HG03460 (cell line): ENCODE results near the gene PTER.

Experiments
- ATAC-seq: cut with Tn5 transposase; IDR thresholded peaks from one replicate; pipeline ENCODE4 v1.9.1; 2021; ENCODE audit not compliant: unreplicated experiment

Gene PTER

DNA sequence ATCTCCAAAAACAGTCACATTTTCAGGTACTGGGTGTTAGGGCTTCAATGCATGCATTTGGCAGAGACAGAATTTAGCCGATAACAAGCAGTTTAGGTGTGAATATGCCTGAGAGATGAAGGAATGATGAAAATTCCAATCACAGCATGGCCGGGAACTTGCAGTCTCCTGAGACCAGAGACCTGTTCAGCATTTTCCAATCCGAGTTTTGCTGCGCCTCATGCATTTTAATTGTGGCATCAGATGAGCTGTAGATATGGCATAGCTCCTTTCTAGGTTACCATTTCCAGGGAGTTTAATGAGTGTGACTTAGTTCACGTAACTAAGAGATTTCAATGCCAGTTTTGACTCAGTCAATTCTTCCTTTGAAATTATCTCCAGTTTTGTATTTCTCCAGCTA is 99.3 kb downstream of the PTER start:
- no peak for ATAC-seq

GRCh38 chr10:16544099-16544498 is 107.3 kb downstream of the PTER start:
- ATAC-seq: no peak

- no peak for ATAC-seq
Measured at GRCh38 chr10:16544591-16544990, 107.8 kb downstream of the PTER start.

DNA sequence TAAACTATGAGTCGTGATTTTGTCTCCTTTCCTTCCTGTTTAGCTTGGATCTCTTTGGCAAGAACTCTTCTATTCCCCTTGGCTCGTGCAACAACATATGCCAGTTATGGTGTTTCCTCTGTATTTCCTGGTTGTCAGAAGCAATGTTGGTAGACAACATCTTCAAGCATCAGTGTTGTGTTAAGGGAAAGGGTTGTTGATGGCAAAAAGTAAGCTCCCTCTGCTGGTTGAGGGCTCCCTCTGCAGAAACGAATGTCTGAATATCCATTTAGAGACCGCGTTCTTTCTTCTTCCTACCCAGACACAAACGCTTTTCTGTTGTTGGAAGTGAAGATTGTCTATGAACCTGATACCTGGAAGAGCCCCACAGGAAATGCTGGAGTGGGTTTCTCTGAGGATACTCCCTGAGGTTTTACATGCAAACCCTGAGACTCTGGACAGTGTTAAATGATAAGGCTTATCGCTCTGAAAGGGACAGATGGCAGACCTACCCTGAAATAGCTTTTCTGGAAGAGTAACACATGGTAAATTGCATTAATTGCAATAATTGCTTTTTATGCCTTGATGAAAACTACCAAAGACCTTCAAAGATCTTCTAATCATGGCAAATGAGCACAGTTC is 108.4 kb downstream of the PTER start:
- ATAC-seq: no peak

GRCh38 chr10:16547973-16548372 is 111.2 kb downstream of the PTER start:
- ATAC-seq: no peak

DNA sequence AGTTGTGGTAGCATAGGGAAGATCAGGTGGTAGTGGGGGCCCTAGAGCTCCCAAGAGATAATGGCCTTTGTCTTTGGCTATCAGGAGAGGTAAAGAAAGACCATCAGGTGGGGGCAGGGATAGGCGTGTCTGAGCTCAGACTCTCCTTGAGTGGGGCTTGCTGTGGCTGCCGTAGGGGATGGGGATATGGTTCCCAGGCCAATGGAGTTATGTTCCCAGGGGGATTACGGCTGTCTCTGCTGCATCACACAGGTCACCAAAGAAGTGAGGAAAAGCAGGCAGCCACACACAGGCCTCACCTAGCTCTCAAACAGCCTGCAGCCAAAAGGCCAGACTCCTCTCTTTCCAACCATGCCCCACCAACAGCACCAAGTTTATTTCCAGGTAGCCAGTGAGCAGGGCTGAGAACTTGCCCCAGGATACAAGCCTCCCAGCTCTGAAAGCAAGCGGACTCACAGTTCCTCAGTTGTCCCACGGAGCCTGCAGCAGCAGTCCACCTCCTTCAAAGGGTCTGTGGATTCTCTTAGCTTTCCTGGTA is 122.5 kb downstream of the PTER start:
- ATAC-seq: no peak

GRCh38 chr10:16562891-16563290 is 126.1 kb downstream of the PTER start:
- ATAC-seq: no peak
